ENCODE data around the gene APOBEC3F.

GRCh38 chr22:39029227-39029626, 11.4 kb upstream of the APOBEC3F start:
- no peak for TF ChIP-seq POLR2A (IDR thresholded peaks at IDR 0.05; ENCODE audit: low read length)
- no peak for TF ChIP-seq GATA1 (IDR thresholded peaks at IDR 0.05; ENCODE audit: low read depth, low read length)

All from erythroblast (primary cell).